Stimulated activated CD8-positive, alpha-beta memory T cell treated with anti-CD3 and anti-CD28 coated beads, Interleukin-15, amount 100 ng/mL, for 4 hours (primary cell): ENCODE measurements around the gene SLC24A3.

Experiments used
- DNase-seq, 2 donors: peaks; one replicate each; pipeline ENCODE4 v3.0.0-alpha.2; 2020; ENCODE audit warnings: low read depth in 2 of 2

Gene SLC24A3

GRCh38 chr20:19426356-19426755 is 213.9 kb downstream of the SLC24A3 start:
- no peak for DNase-seq

DNA sequence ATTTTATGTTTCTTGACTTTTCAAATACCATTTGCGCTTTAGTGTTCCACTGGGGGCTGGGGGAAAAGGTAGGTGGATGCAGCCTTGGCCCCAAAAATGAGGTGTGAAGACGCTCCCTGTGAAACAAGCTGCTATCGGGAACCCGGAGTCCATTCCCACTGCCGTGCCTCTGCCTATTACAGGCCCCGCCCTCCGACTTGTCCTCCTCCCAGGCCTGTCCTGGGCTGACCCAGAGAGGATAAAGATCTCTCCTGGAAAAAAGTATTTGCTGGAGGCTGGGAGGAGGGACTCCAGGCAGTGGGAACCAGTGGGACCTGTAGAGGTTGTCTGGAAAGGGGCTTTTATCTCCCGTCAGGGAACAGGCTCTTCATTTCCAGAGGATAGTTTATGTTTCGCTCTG is 215.0 kb downstream of the SLC24A3 start:
- no peak for DNase-seq

DNA sequence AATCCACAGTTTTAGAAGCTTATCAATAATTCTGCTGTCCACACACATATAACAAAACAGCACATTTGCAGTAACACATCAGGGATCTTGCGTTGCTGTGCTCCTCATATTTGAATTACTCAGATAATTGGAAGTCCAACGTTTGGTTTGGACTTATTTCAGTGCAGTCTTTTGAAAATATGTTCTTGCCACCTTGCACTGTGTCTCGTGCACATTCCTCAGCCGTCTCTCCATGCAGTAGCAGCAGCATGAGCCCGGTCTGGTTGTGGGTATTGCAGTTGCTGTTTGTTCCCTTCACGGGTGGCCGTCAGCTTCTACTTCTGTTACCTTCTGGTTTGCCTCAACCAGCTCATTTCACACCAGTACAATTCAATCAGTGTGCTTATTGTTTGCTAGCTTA is 215.5 kb downstream of the SLC24A3 start:
- no peak for DNase-seq

DNA sequence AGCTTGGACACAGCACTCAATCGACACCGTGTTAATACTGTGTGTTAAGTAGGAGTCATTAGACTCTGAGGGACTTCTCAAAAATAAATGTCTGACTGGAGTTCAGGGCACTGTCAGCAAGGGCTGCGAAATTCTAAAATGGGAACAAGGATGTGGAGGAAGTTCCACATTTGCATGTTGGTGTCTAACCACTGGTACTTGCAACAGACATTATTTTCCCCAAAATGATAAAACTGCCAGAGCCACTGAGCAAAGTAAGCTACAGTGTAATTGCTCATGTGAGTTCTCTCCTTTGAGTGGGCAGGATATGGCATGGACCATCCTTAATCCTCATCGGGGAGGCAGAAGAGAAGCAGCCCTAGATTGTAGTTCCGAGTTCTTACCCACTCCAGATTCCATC is 215.9 kb downstream of the SLC24A3 start:
- no peak for DNase-seq

GRCh38 chr20:19429538-19429937 is 217.1 kb downstream of the SLC24A3 start:
- no peak for DNase-seq

DNA sequence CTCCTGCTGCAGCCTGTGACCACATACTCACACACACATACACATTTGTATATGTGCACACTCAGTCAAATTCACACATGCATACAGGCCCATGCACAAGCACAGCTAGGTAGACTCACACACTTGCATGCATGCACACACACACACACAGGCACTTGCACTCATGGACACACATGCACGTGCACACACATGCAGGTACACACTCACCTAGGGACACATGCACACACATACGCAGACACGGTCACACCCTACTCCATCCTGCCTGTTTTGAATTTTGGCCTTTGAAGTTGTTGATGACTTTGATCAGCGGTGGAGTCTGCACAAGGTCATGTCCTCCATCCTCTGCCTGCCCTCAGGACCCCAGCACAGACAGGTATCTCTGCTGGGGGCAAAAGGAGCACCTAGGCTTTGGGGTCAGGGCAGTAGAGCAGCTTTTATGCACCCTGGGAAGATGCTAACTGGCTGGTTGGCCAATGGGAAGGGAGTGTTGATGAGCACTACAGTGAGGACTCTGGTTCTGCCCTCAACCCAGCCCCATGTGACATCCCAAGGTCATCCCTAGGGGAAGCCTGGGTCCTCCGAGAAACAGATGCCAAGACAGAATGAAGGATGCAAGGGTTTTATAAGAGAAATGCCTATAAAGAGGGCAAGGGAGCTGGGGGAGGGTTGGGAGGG is 218.3 kb downstream of the SLC24A3 start:
- no peak for DNase-seq

- no peak for DNase-seq
These were observed 218.9 kb downstream of the SLC24A3 start for GRCh38 chr20:19431316-19431700.

DNA sequence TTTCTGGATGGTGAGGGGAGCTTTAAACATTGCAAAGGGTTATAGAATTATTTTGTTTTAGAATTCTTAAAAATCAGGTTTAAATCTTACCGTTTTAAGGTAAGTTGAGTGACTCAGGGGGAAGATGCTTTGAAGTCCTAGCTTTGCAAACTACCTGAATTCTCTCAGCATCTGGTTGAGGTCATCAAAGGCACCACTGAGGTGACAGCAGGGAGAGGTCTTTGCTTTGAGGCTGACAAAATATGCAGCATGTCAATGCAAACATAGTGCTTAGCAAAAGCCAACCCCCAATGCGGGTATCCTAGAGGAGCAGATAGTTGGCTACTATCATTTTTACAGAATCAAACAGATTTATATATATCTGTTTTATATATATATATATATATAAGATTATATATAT is 219.5 kb downstream of the SLC24A3 start:
- no peak for DNase-seq

DNA sequence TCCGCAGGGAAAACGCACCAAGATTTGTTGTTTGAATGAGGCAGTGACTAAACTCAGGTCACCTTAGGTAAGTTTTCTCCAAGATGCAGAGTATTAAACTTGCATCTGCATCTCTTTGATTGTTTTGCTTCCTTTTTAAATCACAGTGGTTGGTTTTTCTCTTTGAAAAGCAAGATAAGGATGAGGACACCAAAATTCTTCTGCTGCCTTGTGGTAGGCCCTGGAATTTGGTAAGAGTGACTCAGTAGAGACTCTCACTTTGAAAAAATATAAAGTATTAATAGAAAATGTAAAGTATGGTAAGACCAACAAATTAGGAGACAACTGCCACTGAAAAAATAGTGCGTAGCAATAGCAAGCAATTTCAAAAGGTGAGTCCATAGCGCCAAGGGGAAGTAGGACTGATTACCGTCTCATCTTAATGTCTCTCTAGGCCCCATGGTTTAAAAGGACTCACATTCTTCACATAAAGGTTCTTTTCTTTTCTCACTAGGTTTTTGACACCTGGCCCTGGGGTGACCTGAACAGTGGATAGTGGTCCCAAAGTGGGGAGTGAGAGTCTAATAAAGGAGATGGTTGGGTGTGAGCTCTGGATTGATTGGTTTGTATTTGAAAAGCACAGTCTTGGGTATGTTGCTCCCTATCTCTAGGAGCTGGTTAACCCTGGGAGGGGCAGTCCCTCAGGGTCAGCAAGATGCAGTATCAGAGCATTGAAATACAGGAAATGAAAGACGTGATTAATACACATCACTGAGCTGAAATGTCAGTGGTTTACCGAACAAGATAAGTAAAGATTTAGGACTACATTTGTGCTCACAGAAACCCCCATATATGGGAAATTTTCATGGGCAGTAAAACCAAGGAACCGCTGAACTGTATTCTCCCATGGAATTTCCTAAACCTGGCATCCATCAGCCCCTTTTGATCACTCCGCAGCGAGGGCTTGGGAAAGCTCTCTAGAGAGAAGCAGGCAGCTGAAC is 221.2 kb downstream of the SLC24A3 start:
- DNase-seq = no peak

DNA sequence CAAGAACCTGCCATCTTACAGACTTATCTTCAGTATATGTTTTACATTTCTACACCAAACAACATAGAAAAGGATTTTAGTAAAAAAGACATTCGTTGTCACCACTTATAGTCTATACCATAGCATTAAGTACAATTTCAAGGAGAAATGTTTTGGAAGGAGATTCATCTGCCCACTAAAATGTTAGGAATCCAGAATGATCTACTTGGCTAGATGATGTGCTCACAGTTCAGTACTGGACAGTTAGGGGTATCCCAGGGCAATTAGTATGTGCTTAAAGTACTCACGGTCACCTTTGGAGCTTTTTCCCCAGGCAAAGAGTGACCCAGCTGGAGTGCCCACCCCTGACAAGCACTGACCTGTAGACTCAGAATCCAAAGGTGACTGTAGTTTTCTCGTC is 222.9 kb downstream of the SLC24A3 start:
- DNase-seq = no peak

GRCh38 chr20:19435821-19436220 is 223.4 kb downstream of the SLC24A3 start:
- DNase-seq = no peak

- no peak for DNase-seq
These were observed 226.0 kb downstream of the SLC24A3 start for GRCh38 chr20:19438488-19438887.

DNA sequence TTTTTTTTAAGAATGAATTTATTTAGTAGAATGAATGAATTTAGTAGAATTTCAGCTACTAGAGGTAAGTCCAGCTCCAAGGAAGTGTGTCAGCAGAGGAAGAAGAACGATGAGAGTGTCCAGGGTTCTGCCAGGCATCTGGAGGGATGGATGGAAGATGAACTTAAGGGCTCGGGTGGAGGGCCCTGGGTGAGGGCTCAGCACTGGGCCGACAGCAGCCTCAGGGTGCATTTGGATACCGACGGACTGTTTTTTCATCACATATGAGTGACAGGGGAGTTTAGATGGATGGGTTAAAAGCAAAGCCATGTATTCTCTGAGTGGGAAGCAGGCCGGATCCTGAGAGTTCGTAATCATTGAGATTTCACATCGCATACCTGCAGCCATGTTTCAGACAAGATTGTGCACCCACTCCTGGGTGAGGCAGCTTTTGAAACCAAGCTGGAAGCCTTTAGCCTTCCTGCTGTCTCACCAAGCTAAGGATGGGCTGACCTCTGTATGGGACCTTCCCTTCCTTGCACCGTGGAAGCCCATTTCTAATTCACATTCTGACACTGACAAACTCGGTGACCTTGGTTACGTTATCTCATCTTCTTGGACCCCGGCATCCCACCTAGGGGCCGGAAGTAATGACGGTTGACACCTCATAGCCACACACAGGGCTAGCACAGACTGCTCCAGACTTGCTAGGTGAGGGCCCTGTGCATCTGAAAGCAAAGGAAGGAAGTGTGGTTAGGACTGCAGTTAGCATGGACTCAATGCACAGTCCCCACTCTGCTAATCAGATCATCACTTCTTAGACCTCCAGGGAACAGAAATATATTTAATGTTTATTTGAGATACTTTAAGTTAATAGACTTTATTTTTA is 228.5 kb downstream of the SLC24A3 start:
- DNase-seq = no peak

GRCh38 chr20:19446246-19446645 is 233.8 kb downstream of the SLC24A3 start:
- DNase-seq = no peak

GRCh38 chr20:19448632-19449031 is 236.2 kb downstream of the SLC24A3 start:
- no peak for DNase-seq

GRCh38 chr20:19449051-19449450 is 236.6 kb downstream of the SLC24A3 start:
- no peak for DNase-seq

GRCh38 chr20:19451231-19451922 is 238.9 kb downstream of the SLC24A3 start:
- DNase-seq = no peak

DNA sequence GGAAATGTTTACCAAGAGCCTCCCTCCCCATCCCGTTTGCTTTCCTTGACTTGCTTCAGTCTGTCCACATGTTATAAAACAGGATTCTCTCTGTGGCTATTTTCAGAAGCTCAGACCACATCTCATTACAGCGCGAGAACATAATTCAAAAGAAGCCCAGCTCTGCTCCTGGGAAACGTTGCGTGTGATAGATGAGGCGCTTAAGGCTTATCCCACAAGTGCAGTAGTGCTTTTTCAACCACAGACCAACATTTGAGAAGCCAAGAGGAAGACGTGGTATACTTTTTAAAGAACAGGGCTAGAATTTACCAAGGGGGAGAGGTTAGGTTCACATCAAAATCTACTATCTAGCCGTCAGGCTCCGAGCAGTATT is 239.5 kb downstream of the SLC24A3 start:
- DNase-seq = no peak

- DNase-seq = no peak
These were observed 241.0 kb downstream of the SLC24A3 start for GRCh38 chr20:19453410-19453809.

GRCh38 chr20:19453862-19454261 is 241.4 kb downstream of the SLC24A3 start:
- DNase-seq = no peak

DNA sequence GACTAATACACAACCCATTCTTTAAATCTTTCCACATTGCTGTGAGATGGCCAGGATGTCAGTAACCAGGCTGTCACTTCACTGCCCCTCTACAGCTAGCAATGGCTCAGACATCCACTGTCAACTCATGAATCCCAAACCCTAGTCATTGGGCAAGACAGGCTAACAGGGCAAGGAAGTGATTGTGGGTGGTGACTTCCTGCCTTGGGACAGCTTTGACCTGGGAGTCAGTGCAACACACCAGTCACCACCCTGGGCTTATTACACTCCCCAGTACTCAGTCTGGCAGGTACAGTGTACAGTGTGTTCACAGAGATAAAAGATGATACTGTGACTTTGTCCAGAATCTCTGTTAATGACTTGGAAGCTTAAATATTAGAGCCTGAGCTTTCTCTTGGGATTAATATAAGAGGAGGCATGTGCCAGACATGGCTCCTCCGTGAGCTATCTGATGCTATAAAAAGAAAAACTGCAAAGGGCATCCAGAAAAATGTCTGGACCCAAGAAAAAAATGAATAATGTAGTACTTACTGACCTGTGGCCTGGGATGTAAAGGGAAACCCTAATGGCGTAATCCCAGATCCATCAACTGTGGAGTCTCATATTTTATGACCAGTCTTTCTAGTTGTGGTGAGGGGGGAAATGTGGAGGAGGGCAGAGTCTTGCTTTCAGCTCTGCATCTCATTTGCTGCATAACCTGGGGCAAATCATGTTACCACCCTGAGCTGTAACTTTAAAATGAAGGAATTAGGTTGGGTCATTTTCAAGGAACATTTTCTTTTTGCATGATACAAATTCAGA is 244.4 kb downstream of the SLC24A3 start:
- DNase-seq = no peak
